GM18909 (cell line): ENCODE data around the gene ZNF462.
"Not testable (repeated sequence)": the region's sequence is repeated elsewhere in the genome, so short reads cannot be mapped to it uniquely, and the experiment has no call there.

Source experiments
- ATAC-seq: cut with Tn5 transposase; IDR thresholded peaks from one replicate; pipeline ENCODE4 v1.9.1; 2021; ENCODE audit warnings: mild to moderate bottlenecking; ENCODE audit not compliant: unreplicated experiment, poor library complexity

The ZNF462 gene

GRCh38 chr9:106886111-106887046, 23.4 kb downstream of the ZNF462 start:
- no peak for ATAC-seq

DNA sequence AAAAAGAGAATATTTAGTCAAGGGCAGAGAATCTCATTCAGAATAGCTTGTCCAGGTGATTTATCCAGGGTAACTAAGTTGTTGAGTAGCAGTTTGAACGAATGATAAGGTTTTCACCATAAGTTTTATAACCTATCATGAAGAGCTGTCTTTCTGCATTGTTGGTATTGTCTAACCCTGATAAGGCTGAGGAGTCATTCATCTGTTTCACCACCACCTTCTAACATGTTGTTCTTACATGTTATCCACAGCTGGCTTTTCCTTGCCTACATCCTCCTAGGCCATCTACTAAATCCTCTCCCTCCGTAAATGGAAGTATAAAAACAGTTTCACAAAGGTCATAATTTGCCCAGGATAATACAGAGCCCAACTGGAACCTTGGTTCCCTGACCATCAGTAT, 24.1 kb downstream of the ZNF462 start:
- no peak for ATAC-seq

GRCh38 chr9:106889061-106889590, 26.2 kb downstream of the ZNF462 start:
- no peak for ATAC-seq

DNA sequence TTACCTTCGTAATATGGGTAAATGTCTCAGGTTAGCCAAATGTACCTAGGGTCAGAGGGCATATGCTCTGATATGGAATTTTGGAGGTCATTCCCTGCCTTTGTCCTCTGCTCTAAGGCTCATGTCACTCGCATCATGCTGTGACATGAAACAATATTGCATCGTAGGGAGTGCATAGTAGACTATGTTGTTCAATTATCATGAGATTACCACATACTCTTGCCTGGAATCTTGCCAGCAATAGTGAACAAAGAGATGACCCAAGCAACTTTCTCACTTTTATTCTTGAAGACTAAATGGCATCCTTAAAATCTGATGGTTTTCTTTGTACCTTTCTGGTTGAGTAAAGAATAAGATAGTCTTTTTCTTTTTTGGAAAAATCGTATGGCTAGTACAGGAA, 27.6 kb downstream of the ZNF462 start:
- no peak for ATAC-seq

DNA sequence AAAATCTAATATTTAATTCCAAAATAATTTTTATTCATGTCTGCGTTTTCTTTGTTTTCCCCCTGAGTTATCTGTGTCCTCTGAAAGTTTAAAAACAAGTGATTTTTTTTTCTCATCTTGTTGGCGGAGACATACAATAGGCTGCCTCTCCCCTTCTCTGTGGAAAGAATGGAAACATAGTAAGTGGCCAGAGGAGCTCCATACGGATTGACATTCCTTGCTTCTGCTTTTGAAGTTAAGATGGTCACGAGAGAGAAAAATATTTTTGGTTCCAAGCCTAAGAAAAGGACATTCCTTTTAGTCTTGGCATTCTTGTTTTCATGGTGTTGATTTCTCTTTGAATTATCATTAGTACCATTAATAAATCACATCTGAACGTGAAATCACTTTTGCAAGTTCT, 28.3 kb downstream of the ZNF462 start:
- ATAC-seq: no peak

DNA sequence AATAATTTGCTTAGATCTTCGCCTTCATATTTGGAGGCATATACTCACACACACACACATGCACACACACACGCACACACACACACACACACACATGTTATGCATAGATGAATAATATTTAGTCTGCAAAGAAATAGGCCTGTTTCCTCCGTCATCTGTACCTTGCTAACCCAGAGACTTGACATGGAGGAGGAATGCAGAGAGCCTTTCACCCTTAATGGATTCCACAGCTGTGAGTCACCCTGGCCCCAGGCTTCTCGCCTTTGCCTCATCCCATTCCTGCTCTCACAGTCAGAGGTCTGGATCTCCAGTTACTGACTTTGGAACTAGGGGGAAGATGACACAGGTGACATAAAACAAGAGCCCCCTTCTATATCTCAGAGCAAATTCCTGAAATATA, 29.7 kb downstream of the ZNF462 start:
- no peak for ATAC-seq

DNA sequence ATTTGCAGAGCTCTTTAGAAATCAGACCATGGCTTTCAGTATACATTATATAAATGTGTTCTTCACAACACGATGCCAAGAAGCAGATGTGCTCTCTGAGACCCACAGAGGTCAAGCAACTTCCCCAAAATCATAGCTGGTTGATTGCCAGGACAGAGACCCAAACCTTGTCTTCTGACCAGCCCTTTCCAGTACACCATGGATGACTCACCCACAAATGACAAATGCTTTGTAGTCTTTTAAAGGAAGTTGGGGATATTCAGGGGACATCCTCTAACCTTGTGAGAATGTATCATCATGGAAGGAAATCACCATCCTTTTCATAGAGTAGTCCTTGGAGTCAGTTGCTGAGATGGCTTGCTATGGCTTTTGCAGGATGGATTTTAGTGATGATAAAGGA, 30.1 kb downstream of the ZNF462 start:
- no peak for ATAC-seq

GRCh38 chr9:106896695-106897094, 33.7 kb downstream of the ZNF462 start:
- no peak for ATAC-seq

- no peak for ATAC-seq
Observed at GRCh38 chr9:106897236-106897635, 34.3 kb downstream of the ZNF462 start.

DNA sequence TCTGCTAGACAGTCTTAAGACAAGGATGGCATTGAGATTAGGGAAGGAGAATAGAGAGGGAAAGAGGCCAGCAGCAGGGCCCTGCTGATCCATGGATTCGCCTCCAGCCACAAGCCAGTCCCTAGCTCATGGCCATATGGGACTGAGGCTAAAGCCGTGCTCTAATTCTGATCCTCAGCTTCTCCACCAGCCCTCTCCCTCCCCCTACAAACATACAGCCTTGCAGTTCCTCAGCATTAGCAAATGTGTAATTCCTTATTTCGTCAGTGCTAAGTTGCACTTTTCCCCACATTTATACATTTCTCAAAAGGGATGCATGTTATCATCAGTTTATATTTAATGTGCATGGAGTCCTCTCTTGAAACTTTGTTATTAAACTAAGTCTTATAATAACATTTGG, 34.8 kb downstream of the ZNF462 start:
- ATAC-seq: no peak

GRCh38 chr9:106900523-106900922, 37.6 kb downstream of the ZNF462 start:
- ATAC-seq: not testable (repeated sequence)

DNA sequence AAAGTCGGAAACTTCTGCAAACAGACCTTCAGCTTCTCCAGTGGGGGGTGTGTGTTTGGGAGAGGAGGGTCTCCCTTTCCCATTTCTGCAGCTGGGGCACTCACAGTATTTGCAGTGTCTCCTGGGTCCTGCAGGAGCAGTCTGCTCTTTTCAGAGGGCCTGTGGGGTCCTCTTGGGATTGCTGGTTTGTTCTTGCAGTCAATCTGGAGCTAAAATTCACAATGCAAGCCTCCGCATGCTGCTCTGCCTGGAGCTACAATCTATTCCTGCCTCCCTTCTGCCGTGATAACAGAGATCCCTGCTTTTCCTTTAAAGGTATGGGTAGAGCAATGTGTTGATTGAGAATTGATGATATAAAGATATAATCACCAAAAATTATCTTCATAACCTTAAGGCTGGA, 43.2 kb downstream of the ZNF462 start:
- no peak for ATAC-seq

DNA sequence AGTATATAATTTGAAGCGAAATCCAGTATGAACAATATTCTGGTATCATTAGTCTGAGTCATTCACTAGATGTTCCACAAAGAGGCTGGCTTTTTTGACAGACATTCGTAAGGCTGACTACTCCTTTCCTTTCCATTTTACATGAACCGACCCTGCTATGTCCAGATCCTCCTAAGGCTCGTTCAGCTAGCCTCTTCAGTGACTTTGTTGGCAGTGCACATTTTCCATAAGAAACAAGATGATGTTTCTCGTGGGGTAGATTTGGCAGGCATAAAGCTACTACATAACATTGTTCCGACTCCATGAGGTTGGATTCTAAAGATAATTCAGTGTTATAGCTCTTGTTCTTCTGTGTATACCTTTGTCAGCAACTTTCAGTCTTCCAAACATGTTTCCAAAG, 49.0 kb downstream of the ZNF462 start:
- no peak for ATAC-seq

DNA sequence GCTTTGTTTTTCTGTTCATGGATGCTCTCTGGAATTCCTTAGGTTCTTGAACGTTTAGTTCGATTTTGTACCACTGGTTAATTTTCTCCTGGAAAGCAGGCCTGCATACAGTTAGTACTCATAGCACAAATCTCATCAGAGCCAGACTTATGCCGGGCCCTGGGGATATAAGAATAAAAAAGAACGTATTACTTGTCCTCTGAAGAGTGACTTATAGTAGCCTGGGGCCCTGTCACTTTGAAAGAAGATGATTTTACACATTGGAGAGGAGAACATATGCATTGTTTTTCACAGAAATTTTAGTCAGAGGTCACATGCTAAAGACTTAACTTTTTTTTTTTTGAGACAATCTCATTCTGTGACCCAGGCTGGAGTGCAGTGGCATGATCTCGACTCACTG, 50.3 kb downstream of the ZNF462 start:
- ATAC-seq: no peak

- no peak for ATAC-seq
Observed at GRCh38 chr9:106915851-106916250, 52.9 kb downstream of the ZNF462 start.

GRCh38 chr9:106916466-106917235, 53.7 kb downstream of the ZNF462 start:
- ATAC-seq: no peak

DNA sequence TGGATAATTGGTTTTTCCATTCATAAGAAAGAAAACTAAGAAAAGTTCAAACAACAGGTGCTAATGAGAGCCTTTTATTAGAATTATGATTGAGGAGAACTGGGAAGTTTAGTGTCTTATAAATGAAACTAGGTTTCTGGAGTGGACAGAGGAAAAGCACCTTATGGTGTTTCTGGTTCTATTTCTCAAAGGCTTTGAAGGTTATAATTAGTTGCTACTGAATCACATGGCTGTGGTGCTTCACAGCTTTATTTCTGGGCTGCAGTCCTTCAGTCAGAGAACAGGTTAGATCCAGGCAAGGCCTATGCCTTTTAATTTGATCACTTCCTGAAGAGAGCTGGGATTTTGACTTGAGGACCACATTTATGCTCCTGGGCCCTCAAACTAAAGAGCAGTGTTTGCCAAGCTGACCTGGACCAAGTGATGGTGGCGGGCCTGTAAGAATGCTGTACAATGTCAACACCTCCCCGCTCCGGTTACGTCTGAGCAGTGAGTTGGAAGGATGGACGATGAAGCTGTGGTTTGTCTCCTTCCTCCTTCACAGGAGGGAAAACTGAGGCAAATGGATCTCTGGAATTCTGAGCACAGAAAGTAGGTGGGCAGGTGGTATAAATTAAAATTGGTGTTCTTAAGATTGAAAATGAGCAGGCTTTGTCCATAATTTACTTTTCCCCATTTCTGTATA, 56.0 kb downstream of the ZNF462 start:
- no peak for ATAC-seq

DNA sequence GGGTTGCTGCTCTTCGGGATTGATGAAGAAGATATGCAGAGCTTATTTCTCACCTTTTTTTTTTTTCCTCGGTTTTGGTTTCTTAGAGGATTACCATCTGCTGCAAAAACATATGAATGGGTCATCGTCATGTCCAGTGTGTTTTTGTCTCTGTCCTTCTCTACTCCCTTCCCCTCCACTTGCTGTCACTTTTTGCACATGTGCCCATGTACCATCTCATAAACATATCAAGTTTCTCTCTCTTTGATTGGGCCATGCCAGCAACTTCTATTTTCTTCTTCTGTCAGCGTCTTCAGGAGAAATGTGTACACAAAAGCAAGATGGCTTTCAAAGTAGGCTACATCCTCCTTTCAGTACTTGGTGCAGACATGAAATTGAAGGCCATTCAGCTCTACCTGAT, 57.1 kb downstream of the ZNF462 start:
- no peak for ATAC-seq

GRCh38 chr9:106920701-106921283, 57.8 kb downstream of the ZNF462 start:
- no peak for ATAC-seq

DNA sequence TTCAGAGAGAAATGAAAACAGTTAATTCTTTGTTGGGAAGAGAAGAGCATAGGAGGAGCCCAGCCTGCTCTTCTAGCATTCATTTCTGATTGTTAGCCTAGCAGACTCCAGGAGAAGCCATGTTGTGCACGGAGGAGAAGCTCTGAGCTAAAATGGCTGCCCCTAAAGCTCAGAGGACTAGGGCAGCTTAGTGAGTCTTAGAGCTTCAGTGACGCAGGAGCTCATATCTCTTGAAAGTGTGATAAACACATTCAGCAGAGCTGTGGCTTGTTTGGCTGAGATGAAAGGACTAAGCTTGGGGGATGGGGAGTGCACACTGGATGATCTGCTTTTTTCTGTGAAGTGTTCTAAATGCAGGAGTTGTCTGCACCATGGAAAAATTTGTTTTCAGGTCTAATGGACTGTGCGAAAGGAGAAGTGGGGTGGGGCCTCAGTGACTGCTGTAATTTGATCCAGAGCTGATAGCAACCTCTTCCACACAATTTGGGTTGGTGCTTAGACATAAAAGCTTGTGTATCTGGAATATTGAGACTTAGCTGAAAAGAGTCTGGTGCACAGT, 58.5 kb downstream of the ZNF462 start:
- ATAC-seq: no peak
